HG03432 (cell line): ENCODE measurements around the gene ZNF888.
"Not testable (repeated sequence)": the region's sequence is repeated elsewhere in the genome, so short reads cannot be mapped to it uniquely, and the experiment has no call there.

Source experiments
- ATAC-seq: cut with Tn5 transposase; IDR thresholded peaks from one replicate; pipeline ENCODE4 v1.9.1; 2021; ENCODE audit warnings: mild to moderate bottlenecking, moderate library complexity; ENCODE audit not compliant: unreplicated experiment

ZNF888 gene

GRCh38 chr19:52941941-52942385 is 18.7 kb upstream of the ZNF888 start:
- ATAC-seq = peak; percentile 27

- ATAC-seq = not testable (repeated sequence)
These were observed 18.3 kb upstream of the ZNF888 start for GRCh38 chr19:52941523-52941922.

GRCh38 chr19:52940905-52941304 is 17.7 kb upstream of the ZNF888 start:
- not testable (repeated sequence) for ATAC-seq

DNA sequence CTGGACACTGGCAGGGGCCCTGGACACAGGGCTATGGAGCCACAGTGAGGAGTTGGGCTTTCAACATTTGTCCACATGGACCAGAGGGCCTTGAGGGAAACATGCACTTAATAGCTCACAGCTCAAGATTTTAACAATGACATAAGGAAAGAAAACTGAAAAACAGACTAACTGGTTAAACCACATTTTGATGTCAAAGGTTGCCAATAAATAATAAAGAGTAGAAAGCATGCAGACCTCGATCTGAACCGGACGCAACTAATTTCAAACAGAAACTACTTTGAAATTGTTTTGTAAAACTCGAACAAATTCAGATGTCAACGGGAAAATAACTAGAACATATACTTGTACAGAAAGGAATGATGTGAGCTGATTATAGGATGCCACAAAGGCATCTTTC is 15.5 kb upstream of the ZNF888 start:
- ATAC-seq = no peak

- no peak for ATAC-seq
These were observed 13.7 kb upstream of the ZNF888 start for GRCh38 chr19:52936954-52937325.

DNA sequence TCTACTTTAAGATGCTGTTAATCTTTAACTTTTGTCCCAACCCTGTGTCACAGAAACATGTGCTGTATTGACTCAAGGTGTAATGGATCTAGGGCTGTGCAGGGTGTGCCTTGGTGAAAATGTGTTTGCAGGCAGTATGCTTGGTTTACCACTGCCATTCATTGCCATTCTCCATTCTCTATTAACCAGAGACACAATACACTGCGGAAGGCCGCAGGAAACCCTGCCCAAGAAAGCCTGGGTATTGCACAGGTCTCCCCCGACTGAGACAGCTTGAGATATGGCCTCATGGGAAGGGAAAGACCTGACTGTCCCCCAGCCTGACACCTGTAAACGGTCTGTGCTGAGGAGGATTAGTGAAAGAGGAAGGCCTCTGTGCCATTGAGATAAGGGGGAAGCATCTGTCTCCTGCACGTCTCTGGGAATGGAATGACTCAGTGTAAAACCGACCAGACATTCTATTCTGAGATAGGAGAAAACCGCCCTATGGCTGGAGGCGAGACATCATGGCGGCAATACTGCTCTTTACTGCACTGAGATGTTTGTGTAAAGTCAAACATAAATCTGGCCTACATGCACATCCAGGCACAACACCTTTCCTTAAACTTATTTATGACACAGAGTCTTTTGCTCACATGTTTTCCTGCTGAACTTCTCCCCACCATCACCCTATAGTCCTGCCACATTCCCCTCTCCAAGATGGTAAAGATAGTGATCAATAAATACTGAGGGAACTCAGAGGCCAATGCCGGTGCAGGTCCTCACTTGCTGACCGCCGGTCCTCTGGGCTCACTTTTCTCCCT is 13.1 kb upstream of the ZNF888 start:
- no peak for ATAC-seq

GRCh38 chr19:52935434-52935833 is 12.2 kb upstream of the ZNF888 start:
- ATAC-seq = no peak

- not testable (repeated sequence) for ATAC-seq
These were observed 1.4 kb upstream of the ZNF888 start for GRCh38 chr19:52924641-52925040.

DNA sequence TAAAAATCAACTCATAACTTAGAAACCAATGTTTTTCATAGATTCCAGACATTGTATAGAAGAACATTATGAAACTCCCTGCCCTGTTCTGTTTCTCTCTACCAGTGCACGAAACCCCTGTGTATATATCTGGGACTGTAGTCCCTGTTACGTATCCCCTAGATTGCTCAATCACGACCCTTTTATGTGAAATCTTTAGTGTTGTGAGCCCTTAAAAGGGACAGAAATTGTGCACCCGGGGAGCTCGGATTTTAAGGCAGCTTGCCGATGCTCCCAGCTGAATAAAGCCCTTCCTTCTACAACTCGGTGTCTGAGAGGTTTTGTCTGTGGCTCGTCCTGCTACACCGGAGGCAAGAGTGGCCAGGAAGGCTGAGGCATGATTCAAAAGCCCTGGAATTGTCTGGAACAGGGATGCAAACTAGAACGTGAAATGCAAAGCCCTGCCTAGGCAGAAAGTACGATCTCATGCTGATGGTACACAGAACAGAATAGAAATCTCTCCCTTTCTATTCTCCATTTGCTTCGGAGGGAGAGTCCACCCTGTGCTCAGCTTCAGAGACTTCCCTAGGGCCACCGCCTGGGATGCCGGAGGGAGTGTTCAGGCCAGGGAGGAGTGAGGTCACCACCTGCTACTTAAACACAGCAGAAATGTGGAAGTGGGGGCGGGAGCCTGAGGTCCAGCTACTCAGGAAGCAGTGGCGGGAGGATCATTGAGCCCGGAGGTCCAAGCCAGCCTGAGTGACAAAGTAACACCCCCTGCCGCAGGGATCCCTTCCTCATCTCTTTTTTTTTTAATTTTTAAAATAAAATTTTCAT is 758 bp upstream of the ZNF888 start:
- ATAC-seq = no peak

DNA sequence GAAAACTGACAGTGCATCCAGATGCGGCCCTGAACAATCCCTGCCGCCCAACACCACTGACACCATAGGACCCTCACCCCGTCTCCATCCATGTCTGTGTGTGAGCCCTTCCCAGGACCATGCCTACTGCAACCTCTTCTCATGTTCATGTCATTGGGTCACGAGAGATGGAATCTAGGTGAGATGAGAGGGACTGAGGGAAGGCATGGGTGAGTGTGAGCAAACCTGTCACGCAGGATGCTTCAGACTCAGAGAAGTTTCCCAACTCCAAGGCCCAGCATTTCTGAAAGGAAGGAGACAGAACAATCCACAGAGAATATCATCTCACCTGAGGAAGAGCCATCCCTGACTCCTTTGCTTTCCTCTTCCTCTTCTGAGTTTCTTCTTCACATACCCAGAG is 5.7 kb downstream of the ZNF888 start:
- ATAC-seq = no peak

- ATAC-seq = no peak
These were observed 12.6 kb downstream of the ZNF888 start for GRCh38 chr19:52910648-52911047.

GRCh38 chr19:52904052-52904780 is 19.0 kb downstream of the ZNF888 start:
- not testable (repeated sequence) for ATAC-seq

DNA sequence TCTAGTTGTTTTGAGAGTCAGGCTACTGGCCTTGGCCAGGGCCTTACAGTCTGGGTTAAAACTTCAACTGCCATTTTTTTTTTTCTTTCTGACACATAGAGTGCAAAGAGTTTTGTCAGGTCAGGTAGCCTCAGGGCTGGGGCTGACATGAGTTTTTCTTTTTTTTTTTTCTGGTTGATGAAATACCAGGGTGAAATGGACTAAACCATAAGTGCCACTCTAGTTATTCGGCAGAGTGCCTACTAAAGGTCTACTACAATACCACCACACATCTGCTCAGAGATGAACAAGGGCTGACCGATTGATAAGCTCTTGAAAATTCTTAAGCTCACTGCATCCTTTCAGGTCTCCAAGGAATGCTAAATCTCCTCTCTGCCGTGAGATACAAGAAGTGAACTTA is 21.4 kb downstream of the ZNF888 start:
- ATAC-seq = no peak

DNA sequence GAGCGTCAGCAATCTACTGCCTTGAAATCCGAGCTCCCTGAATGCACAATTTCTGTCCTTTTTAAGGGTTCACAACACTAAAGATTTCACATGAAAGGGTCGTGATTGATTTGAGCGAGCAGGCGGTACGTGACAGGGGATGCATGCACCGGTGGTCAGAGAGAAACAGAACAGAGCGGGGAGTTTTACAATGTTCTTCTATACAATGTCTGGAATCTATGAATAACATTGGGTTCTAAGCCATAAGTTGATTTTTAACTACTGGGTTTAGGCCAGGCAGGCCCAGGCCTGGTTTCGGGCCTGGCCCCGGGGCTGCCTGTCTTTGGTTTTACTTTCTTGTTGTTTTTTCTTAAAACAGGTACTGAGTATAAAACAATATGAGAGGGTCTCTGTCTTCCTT is 24.6 kb downstream of the ZNF888 start:
- not testable (repeated sequence) for ATAC-seq

DNA sequence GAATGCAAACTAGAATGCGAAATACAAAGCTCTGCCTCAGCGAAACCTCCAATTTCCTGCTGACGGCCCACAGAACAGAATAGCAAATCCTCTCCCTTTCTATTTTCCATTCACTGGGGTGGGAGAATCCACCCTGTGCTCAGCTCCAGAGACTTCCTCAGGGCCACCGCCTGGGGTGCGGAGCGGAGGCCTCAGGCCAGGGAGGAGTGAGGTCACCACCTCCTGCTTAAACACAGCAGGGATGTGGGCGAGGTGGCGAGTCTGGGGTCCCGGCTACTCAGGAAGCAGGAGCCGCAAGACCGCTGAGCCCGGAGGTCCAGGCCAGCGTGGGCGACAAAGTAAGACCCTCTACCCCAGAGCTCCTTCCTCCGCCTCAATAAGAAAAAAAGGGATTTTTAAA is 25.1 kb downstream of the ZNF888 start:
- no peak for ATAC-seq

DNA sequence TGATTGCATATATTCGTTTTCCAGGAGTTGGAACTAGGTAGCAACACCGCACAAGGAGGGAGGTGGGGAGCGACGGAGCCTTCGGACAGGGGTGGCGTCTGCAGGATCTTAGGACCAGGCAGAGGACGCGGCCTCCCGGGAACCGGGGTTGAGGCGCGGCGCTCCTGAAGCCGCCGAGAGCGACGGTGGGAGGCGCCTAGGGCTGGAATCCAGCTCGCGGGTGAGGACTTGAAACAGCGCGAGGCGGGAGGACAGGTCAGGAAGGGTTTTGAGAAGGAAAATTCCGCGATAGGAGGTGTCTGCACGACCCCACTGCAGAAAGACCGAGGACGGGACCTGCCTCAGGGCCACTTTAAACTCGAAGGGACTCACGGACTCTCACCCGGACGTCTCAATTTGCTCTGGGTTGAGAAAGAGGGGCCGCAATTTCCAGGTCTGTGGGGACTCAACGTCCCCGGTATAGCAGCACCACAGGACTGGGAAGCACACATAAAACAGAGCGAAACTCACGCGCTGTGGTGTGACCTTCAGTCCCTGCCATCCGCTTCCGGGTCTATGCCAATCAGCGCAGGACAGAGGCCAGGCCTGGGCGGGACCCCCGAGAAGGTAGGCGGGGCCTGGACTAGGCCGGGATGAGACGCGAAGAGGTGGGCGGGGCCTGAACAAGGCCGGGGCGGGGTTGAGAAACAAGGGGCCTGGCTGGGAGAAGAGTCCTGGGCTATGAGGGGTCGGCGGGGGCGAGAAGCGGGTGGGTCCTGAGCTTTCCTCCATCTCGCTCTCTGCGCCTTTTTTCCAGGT is 25.9 kb downstream of the ZNF888 start, which contains the start of gene ZNF320:
TSS of gene ZNF320 (minus strand) at position 498 of the 798 bp plus-strand sequence. CDS start 7,380 bp downstream, outside the sequence.
- peak; percentile 95 for ATAC-seq

GRCh38 chr19:52896431-52897137 is 26.6 kb downstream of the ZNF888 start:
- peak; percentile 6 for ATAC-seq

DNA sequence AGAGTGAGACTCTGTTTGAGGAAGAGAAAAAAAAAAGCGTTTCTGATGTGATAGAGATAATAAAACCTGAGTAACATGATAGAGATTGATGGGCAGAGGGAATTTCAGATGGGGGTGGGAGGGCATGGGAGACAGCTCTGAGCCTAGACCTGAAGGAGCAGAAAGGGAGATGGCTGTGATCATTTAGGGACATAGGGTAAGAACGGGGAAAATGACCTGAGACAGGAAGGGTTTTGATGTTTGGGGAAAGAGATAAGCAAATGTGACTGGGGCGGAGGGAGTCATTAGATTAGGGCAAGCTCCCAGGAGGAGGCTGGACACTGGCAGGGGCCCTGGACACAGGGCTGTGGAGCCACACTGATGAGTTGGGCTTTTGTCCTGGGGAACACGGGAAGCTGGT is 31.9 kb downstream of the ZNF888 start:
- ATAC-seq = no peak

- no peak for ATAC-seq
These were observed 33.3 kb downstream of the ZNF888 start for GRCh38 chr19:52889931-52890330.

DNA sequence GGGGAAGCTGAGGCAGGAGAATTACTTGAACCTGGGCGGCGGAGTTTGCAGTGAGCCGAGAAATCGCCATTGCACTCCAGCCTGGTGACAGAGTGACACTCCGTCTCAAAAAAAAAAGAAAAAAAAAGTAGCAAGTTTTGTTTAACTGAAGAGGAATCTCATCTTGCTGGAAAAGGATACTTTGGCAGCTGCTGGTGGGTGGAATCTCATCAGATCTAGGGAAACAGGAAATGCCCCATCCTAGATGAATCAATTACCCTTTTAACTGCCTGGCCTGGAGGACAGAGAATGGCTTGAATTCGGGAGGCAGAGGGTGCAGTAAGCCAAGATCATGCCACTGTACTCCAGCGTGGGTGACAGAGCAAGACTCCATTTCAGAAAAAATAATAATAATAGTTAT is 34.2 kb downstream of the ZNF888 start:
- ATAC-seq = no peak
